GM12878 (cell line): ENCODE measurements around the gene PRR11. TPM values are rescaled to one million over a fixed set of nuclear protein-coding genes. Genes with fewer than 3 reads are reported as not detected.

Experiments used
- ATAC-seq: fragments of 200-7000 bp; cut with Tn5 transposase; 3 replicates; pipeline ENCODE4 v1.9.1; 2020; ENCODE audit warnings: mild to moderate bottlenecking, moderate library complexity
- BruUV-seq: library from RNA; stranded (reverse); fragments of 400-500 nt; replicated peaks from 2 replicates; lab custom pipeline; 2021; lab: Mats Ljungman, UMichigan
- CTCF ChIA-PET: fragments of 300-600 bp; sonication (Branson Sonifier 250); formaldehyde crosslinking; extraction: SDS; loops from one replicate; lab custom pipeline; 2021; ENCODE audit warnings: inconsistent platforms; lab: Yijun Ruan, JAX
- POLR2A ChIA-PET: fragments of 350-600 bp; formaldehyde crosslinking; extraction: SDS; loops from one replicate; lab custom pipeline; 2021; ENCODE audit warnings: inconsistent platforms; lab: Charles Lee
- RAD21 ChIA-PET: fragments of 300-600 bp; sonication (Branson Sonifier 250); formaldehyde crosslinking; loops from one replicate; lab custom pipeline; 2023; ENCODE audit warnings: antibody characterized with exemption; ENCODE audit not compliant: unreplicated experiment; lab: Charles Lee
- SMC1A ChIA-PET: fragments of 300-600 bp; sonication (Branson Sonifier 250); formaldehyde crosslinking; loops from one replicate; lab custom pipeline; 2023; ENCODE audit not compliant: unreplicated experiment, uncharacterized antibody; lab: Charles Lee
- DNase-seq: peaks from one replicate; pipeline ENCODE4 v3.0.0-alpha.2; 2011; ENCODE audit warnings: low read depth, low spot score
- FAIRE-seq: peaks from 3 replicates; lab custom pipeline; 2011; peaks lifted over from hg19 to GRCh38; lab: Jason Lieb, UNC
- H2AFZ ChIP-seq: 2 replicates; pipeline ENCODE4 v1.6.0; 2011; ENCODE audit warnings: low read depth, low read length, control low read depth; ENCODE audit not compliant: control insufficient read depth
- H3K27ac ChIP-seq: 2 replicates; pipeline ENCODE4 v1.5.1; 2011; ENCODE audit warnings: control low read depth; ENCODE audit not compliant: control insufficient read depth, insufficient read depth
- H3K27me3 ChIP-seq, 2 experiments: replicated peaks in 1 of 2; 2 replicates each; pipeline versions ENCODE4 v1.6.0 to v1.6.1; 2011; ENCODE audit warnings: low read length in 1 of 2; ENCODE audit not compliant: control insufficient read depth in 2 of 2, insufficient read depth in 2 of 2
- H3K36me3 ChIP-seq, 2 experiments: 2 replicates each; pipeline ENCODE4 v1.5.1; 2011; ENCODE audit warnings: low read length in 1 of 2; ENCODE audit not compliant: control insufficient read depth in 2 of 2, insufficient read depth in 2 of 2
- H3K4me1 ChIP-seq: 2 replicates; pipeline ENCODE4 v1.6.1; 2011; ENCODE audit warnings: mild to moderate bottlenecking, low read length, moderate library complexity, mixed read lengths; ENCODE audit not compliant: control insufficient read depth, insufficient read depth
- H3K4me2 ChIP-seq: 2 replicates; pipeline ENCODE4 v1.6.0; 2011; ENCODE audit warnings: control low read depth; ENCODE audit not compliant: control insufficient read depth, insufficient read depth
- H3K4me3 ChIP-seq: fragments of 200-600 bp; sonication (generic); 2 replicates; pipeline ENCODE4 v1.5.1; 2016
- H3K79me2 ChIP-seq: 2 replicates; pipeline ENCODE4 v1.6.0; 2011; ENCODE audit warnings: low read length; ENCODE audit not compliant: control insufficient read depth, insufficient read depth
- H3K9ac ChIP-seq: 2 replicates; pipeline ENCODE4 v1.8.0; 2011; ENCODE audit warnings: low read length, control low read depth, mixed read lengths; ENCODE audit not compliant: control insufficient read depth, insufficient read depth
- H3K9me3 ChIP-seq: replicated peaks from 3 replicates; pipeline ENCODE4 v1.5.1; 2011; ENCODE audit warnings: mild to moderate bottlenecking, low read length; ENCODE audit not compliant: control insufficient read depth, insufficient read depth
- H4K20me1 ChIP-seq: 2 replicates; pipeline ENCODE4 v1.6.0; 2011; ENCODE audit not compliant: control insufficient read depth, insufficient read depth
- FOXM1 ChIP-seq: IDR thresholded peaks from 2 replicates; pipeline ENCODE4 v1.6.1; 2012; ENCODE audit warnings: low read depth, mild to moderate bottlenecking, inconsistent platforms, low read length, moderate library complexity
- HSF1 ChIP-seq: fragments of 150-350 bp; IDR thresholded peaks from 2 replicates; pipeline ENCODE4 v1.6.1; 2014; ENCODE audit warnings: mild to moderate bottlenecking, low read depth, low read length
- NFYA ChIP-seq: IDR thresholded peaks from 2 replicates; pipeline ENCODE4 v1.6.1; 2011; ENCODE audit warnings: low read depth, mild to moderate bottlenecking, low read length, improper control_type of control experiment, borderline replicate concordance
- PBX3 ChIP-seq: IDR thresholded peaks from 2 replicates; pipeline ENCODE4 v1.6.1; 2011; ENCODE audit warnings: mild to moderate bottlenecking, low read depth, low read length, moderate library complexity; ENCODE audit not compliant: insufficient replicate concordance
- POLR2A ChIP-seq: IDR thresholded peaks from 2 replicates; pipeline ENCODE4 v1.6.1; 2011; ENCODE audit warnings: low read depth, mild to moderate bottlenecking, low read length
- RAD21 ChIP-seq: IDR thresholded peaks from 2 replicates; pipeline ENCODE4 v1.6.1; 2011; ENCODE audit warnings: mild to moderate bottlenecking, low read depth, low read length, moderate library complexity; ENCODE audit not compliant: insufficient read depth
- RAD51 ChIP-seq: fragments of 450-650 bp; IDR thresholded peaks from 2 replicates; pipeline ENCODE4 v1.6.1; 2016; ENCODE audit warnings: moderate library complexity, mild to moderate bottlenecking, inconsistent platforms
- REST ChIP-seq: IDR thresholded peaks from 2 replicates; pipeline ENCODE4 v1.6.1; 2012; ENCODE audit warnings: mild to moderate bottlenecking, low read depth, low read length
- ZNF217 ChIP-seq: fragments of 450-650 bp; IDR thresholded peaks from 2 replicates; pipeline ENCODE4 v1.6.1; 2017; ENCODE audit warnings: antibody characterized with exemption, mild to moderate bottlenecking
- ZNF274 ChIP-seq: IDR thresholded peaks from one replicate; pipeline ENCODE4 v1.8.0; 2011; ENCODE audit not compliant: insufficient read length, insufficient read depth
- WGBS: methylation state at CpG from one replicate; pipeline ENCODE4 v1.1.6; 2016; ENCODE audit warnings: low lambda C conversion rate; ENCODE audit not compliant: insufficient replicate concordance, insufficient coverage; ENCODE audit errors: missing lambda C conversion rate; 5-methylcytosine and 5-hydroxymethylcytosine counted together
- in situ Hi-C: fragments of 300-500 bp; cut with MboI; formaldehyde crosslinking; loops from 9 replicates; pipeline ENCODE4 v1.14.3; 2018; ENCODE audit warnings: mixed read lengths
- intact Hi-C: fragments of 100-400 bp; cut with micrococcal nuclease; formaldehyde crosslinking; loops from one replicate; pipeline ENCODE4 v1.14.2; 2022; ENCODE audit not compliant: unreplicated experiment
- polyA plus RNA-seq, 11 experiments: library from polyadenylated mRNA; depleted of rRNA in 4 of 11; unstranded in 6 of 11; stranded (reverse) in 5 of 11; fragments of >200 nt; fragmentation: Nextera tagmentation in 4 of 11; fragmentation: Illumina TruSeq in 1 of 11; extraction: Ambion mirVana in 4 of 11; extraction: Trizol in 1 of 11; gene quantifications; 1 replicate in 1 of 11; 2 replicates in 10 of 11; pipeline versions ENCODE4 v1.2.1 to v1.2.3, GENCODE V29; 2011 to 2016; ENCODE audit warnings: inconsistent platforms in 2 of 11, missing spikeins in 2 of 11, low read depth in 1 of 11
- total RNA-seq, 4 experiments: library from RNA; depleted of rRNA in 3 of 4; stranded (reverse); fragments of >200 nt in 3 of 4; fragmentation: Illumina TruSeq in 1 of 4; extraction: Trizol in 1 of 4; gene quantifications; 2 replicates each; pipeline versions ENCODE4 v1.2.1 to v1.2.3, GENCODE V29; 2013 to 2021

PRR11 gene
- total and polyA plus RNA-seq, 10 of the 15 experiments (the other 5 are each of a cell fraction or from before 2014, with no cell fraction given): 20.8 to 97.0 (median 48.3) TPM

GRCh38 chr17:59139939-59140338 is 15.6 kb upstream of the PRR11 start:
- DNase-seq: no peak
- SMC1A ChIA-PET: no interaction called here
- intact Hi-C loops: no loop called here
- TF ChIP-seq ZNF274 (no peak), PBX3 (no peak), ZNF217 (no peak), POLR2A (no peak), FOXM1 (no peak), RAD51 (no peak), NFYA (no peak), HSF1 (no peak), REST (no peak), RAD21 (no peak)
- TF ChIP-seq, all 136 proteins: peak for 0
- CTCF ChIA-PET: interaction anchor here (1.2 kb wide), 1 partner anchor 22 kb away, joined by 7 read pairs; no protein-coding TSS in a partner anchor
- Histone ChIP-seq H3K27ac (no peak overlapping the region), H3K27me3 (no peaks in the 10 kb centered on the region), H3K4me2 (no peak overlapping the region), H4K20me1 (no peaks in the 10 kb centered on the region), H3K9ac (no peak overlapping the region), H3K79me2 (peaks cover 38% of the 10 kb centered on the region), H3K4me1 (no peaks in the 10 kb centered on the region), H3K36me3 (peaks cover 0 to 5% of the 10 kb centered on the region in 2 experiments; a peak in 1 of 4 replicates), H3K9me3 (no peaks in the 10 kb centered on the region), H3K4me3 (no peak overlapping the region), H2AFZ (no peak overlapping the region)
- RAD21 ChIA-PET: no interaction called here
- no peak for ATAC-seq
- 92% methylated on average over 4 of the region's 4 CpGs for WGBS
- BruUV-seq: no TSS peak
- POLR2A ChIA-PET: interaction anchor here (0.7 kb wide), 1 partner anchor 16 kb away, joined by 4 read pairs; the partner anchor contains the start of gene PRR11
- no peak for FAIRE-seq
- in situ Hi-C loops: no loop called here
